HPDE6-E6E7 (cell line): ENCODE results near the gene HUNK.
"Not testable (repeated sequence)": the region's sequence is repeated elsewhere in the genome, so short reads cannot be mapped to it uniquely, and the experiment has no call there.

Experiments
- DNase-seq: peaks from one replicate; pipeline ENCODE4 v3.0.0; 2011; ENCODE audit warnings: missing footprints; ENCODE audit errors: extremely low spot score

Gene HUNK

GRCh38 chr21:31870472-31871193 is 2.2 kb upstream of the HUNK start:
- DNase-seq = no peak

- DNase-seq = not testable (repeated sequence)
These were observed 1.4 kb upstream of the HUNK start for GRCh38 chr21:31871371-31871770.

GRCh38 chr21:31872072-31872451 is 758 bp upstream of the HUNK start:
- no peak for DNase-seq

DNA sequence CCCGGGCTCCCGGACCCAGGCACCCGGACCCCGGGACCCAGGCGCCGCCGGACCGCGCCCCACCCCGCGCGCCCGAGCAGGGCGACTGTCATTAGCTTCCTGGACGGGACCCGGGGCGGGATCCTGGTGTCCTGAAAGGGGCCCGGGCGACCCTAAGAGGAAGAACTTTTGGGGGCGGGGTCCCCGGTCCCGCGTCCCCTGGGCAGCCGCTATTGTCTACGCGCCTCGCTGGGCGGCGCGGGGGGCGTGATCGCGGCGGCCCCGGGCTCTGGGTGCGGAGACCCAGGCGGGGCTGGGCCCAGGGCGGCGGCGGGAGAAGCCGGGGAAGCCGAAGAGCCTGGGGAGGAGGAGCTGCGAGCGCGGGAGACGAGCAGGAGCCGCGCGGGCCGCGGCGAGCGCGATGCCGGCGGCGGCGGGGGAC is 465 bp downstream of the HUNK start:
- DNase-seq = no peak

- DNase-seq = no peak
These were observed 1.1 kb downstream of the HUNK start for GRCh38 chr21:31873696-31874599.

DNA sequence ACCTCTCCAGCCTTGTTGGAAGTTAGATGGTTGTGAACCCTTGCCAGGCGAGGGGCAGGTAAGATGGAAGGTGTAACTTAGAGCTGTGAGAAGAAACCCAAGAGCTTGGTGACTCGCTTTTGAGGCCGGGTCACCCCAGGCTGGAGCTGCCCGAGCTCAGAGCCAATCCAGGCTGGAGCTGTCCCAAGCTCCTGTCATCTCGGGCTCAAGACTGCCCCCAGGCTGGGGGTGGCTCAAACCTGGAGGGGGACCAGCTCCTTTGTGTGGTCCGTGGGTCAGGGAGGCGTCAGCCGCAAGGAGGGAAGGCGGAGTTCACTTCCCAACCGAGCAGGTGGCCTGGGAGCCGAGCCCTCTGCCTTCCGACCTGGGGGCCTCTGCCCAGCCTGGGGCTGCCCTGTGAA is 2.0 kb downstream of the HUNK start:
- DNase-seq = no peak

DNA sequence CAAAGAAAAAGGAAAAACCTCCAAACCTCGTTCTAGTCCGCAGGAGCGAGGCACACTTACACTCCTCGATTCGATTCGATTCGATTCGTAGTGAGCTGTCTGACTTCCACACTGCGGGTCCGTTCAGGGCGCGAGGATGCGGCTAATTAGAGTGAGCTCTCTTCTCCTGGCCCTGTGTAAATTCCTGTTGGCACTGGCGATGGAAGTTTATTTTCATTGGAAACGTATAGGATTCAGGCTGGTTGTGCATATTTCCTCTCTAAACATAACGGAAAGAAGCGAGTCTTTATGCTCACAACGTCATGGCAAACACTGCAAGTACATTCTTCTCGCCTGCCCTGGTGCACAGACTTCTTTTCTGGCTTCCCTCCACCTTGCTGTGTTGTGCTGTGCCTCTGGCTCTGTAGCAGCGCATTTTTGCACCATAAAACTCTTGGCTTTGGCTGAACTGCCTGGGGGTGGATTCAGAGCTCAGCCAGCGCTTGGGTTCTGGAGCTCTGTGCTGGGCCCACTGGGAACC is 2.7 kb downstream of the HUNK start:
- no peak for DNase-seq

GRCh38 chr21:31877463-31877957 is 4.7 kb downstream of the HUNK start:
- no peak for DNase-seq

GRCh38 chr21:31878831-31879230 is 6.0 kb downstream of the HUNK start:
- DNase-seq = no peak

DNA sequence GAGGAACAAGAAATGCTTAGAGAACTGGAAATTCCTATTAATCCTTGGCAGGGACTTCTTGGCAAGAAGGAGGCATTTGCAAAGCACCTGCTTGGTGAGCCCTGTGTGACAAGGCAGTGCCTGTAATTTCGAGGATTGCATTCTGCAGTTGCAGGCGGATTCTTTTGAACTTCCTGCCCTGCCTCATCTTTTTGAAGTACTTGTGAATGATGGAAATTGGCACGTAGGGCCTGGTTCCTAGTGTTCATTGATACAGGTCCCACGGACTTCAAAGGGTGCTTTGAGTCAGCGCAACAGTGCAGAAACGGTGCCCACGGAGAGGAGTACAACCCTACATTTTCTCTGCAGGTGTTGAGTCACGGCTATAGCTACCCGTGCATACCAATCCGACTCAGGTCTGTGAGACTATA is 6.4 kb downstream of the HUNK start:
- no peak for DNase-seq

DNA sequence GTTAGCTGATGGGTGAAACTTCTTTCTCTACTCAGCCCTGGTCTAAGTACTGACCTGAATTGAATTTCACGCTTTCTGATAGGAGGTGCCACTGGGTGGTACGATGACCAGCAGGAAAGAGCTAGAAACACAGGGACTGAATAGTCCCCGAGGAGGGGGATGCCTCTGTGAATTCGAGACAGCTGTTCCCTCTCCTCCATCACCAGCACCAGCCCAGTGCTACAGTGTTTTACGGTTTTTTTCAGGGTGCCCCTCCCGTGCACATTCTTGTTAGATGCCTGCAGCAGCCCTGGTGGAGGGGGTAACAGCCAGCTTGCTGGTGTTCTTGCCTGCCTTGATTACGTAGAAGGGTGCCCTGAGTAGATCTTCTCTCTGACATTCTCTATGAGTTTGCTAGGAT is 7.1 kb downstream of the HUNK start:
- DNase-seq = no peak

DNA sequence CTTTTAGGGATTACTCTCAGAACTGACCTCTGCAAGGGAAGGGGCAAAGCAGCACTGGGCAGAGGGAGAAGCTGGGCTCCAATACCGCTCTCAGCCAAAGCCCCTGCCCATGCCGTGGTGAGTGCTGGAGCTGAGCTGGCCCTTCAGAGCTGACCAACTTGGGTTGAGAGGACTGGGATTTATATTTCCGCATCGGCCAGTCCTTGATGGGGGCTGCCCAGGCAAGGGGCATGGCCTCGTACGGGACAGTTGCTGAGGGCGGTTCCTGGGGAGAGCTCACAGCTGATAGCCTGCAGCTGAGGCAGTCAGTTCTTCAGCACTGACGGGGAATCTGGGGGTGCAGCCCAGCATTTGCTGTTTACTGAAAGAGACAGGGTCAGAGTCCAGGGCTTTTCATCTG is 8.0 kb downstream of the HUNK start:
- DNase-seq = no peak

DNA sequence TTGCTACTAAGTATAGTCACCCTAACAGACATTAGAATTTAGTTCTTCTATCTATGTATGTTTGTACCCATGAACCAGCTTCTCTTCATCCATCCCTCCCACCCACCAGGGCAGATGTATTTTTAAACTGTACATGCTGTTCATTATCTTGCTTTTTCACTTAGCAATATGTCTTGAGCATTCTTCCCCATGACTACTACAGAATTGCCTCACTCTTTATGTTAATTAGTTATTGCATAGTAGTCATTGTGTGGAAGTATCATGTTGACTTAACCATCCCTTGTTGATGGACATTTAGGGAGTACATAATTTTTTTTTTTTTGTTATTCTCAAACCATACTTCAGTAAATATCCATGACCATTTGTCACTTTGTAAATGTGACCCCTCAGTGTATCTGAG is 9.9 kb downstream of the HUNK start:
- DNase-seq = no peak

GRCh38 chr21:31885146-31885545 is 12.3 kb downstream of the HUNK start:
- DNase-seq = no peak

DNA sequence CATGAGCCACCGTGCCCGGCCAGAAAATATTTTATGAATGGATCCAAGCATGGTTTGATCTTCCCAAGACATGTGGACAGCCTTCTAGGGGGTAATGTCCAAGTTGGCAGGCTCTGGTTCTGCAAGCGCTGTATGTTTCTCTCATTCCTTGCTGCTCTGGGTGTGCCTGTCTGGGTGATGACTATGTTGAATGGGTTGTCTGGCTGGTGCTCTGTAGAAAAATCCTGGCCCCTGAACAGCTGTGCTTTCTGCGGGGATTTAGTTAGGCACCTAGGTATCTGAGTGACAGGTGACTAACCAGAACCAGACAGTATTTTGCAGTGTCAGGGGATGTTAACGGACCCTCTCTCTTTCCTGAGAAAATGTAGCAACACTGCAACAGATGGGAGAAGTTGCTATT is 14.1 kb downstream of the HUNK start:
- DNase-seq = no peak

DNA sequence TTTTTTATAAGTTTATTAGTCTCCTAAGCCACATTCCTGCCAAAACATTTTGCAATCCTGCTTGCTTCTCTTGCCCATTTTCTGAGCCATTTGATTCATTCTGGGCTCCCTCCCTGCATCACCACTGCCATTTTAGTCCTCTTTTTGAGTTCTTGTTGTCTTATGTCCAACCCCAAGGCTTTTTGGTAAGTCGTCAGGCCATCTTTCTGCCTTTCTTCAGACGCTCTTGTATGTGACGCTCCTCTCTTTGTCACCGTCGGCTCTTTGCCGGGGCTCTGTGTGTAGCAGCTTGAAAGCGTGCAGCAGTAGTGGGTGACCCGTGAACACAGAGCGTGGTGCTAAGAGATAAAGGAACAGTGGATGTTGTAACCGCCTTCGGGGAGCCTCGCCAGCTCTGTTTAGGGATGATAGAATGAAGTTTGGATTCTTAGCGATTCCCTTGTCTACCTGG is 14.6 kb downstream of the HUNK start:
- DNase-seq = no peak

DNA sequence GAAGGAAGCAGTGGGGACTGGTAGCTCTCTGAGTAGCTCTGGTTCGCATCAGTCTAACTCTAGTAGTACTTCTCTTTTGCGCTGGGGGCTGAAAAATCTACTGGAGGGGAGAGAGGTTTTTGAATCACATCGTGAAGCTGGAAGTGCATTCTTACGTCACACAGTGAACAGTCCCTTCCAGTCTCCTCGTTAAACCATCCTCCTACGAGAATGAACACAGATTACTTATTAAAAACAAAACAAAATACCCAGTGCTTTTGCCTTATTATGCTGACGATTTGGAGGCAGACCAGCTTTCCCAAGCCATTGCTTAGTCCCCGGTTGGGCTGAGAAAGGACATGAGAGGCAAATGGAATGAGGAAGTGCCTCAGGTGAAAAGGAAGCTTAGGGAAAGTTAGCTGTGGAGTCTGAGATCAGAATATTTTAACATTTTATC is 16.1 kb downstream of the HUNK start:
- DNase-seq = peak; percentile 7

DNA sequence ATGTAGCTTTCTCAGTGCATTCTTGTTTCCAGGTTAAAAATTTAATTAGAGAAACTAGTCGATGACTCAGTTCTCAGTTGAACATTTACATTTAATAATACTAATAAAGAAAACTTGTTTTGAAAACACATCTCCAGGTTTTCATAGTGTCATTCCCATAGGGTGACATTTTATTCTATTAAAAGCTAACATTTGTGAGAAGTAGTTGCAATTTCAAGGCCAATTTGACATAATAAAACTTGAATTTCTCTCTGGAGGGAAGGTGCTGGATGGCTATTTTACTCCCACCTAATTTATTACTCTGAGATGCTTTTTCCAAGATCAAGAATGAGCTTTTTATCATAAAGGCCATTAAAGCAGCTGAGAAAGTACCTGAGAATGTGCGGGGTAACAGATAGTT is 16.6 kb downstream of the HUNK start:
- no peak for DNase-seq

- DNase-seq = no peak
These were observed 19.9 kb downstream of the HUNK start for GRCh38 chr21:31892686-31893085.

DNA sequence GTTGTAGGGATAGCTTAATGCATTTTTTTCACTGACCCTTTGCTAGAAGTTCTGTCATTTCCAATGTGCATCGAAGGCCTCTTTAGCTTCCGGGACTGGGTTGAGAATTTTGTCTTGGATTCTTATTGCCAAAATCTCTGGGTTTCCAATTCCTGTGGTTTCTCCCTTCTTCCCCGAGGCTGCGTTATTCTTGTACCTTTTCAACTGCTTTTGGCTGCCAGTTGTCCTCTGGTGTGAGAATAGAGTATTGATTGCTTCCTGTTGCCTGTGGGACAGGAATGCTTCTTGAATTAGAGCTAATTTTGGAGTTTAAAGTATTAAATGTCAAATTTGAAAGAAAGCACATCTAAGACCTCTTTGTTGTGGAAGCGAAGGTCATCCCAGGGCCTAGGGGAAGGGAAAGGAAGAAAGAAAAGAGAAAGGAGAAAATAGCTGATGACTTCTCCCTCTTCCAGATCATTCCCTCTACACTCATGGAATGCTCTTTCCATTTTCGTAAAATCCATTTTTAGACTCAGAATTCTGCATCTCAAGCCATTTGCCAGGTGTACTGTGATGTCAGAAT is 21.1 kb downstream of the HUNK start:
- no peak for DNase-seq

GRCh38 chr21:31894457-31894856 is 21.6 kb downstream of the HUNK start:
- no peak for DNase-seq
